PC-3 (cell line): ENCODE results near the gene METTL16.

ENCODE experiments used
- EZH2 ChIP-seq: fragments of 300-600 bp; sonication (generic); IDR thresholded peaks from one replicate; pipeline ENCODE4 v1.6.1; 2017; ENCODE audit warnings: antibody characterized with exemption, mild to moderate bottlenecking, low read length; ENCODE audit not compliant: unreplicated experiment
- TF ChIP-seq, protein P1 (sequence below): fragments of 300-600 bp; sonication (generic); conservative IDR thresholded peaks from 2 replicates; pipeline ENCODE4 v1.5.1; 2017; ENCODE audit warnings: antibody characterized with exemption, low read depth, mild to moderate bottlenecking, low read length

DNA sequence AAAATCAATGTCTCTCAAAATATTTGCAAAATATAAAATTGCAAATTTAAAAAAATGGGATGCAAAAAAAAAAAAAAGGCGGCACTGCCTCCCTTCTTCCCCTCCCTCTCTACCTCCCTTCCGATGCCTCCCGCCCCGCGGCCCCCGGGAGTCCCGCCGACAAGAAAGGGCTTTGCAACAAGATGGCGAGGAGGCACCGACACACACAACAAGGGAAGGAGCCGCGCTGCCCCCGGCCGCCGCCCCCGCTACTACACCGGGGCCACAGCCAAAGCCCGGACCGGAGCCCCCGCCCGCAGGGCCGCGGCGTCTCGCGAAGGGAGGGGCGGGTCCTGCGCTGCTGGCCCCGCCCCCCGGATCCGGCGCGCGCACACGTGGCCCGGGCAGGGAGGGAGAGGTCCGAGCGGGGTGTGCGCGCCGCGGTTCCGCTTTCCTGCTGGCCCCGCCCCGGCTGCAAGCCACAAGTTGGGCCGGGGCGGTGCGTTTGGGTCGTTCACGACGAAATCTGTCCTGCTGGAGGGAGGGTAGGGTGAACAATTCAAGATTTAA is 110.7 kb downstream of the METTL16 start, which contains the start of gene MNT:
- TF ChIP-seq, protein P1, sequence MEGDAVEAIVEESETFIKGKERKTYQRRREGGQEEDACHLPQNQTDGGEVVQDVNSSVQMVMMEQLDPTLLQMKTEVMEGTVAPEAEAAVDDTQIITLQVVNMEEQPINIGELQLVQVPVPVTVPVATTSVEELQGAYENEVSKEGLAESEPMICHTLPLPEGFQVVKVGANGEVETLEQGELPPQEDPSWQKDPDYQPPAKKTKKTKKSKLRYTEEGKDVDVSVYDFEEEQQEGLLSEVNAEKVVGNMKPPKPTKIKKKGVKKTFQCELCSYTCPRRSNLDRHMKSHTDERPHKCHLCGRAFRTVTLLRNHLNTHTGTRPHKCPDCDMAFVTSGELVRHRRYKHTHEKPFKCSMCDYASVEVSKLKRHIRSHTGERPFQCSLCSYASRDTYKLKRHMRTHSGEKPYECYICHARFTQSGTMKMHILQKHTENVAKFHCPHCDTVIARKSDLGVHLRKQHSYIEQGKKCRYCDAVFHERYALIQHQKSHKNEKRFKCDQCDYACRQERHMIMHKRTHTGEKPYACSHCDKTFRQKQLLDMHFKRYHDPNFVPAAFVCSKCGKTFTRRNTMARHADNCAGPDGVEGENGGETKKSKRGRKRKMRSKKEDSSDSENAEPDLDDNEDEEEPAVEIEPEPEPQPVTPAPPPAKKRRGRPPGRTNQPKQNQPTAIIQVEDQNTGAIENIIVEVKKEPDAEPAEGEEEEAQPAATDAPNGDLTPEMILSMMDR, result no peak
- no peak for TF ChIP-seq EZH2
